Sigmoid colon (tissue), 3 donors: Measurements from ENCODE around the gene ADA.

Experiments
- CTCF ChIP-seq, 4 experiments: fragments of 450-650 bp in 3 of 4; fragments of 200-600 bp in 1 of 4; IDR thresholded peaks; one replicate each; pipeline ENCODE4 v1.5.1; 2016 to 2019; ENCODE audit warnings: antibody characterized with exemption in 4 of 4, mild to moderate bottlenecking in 3 of 4, moderate library complexity in 2 of 4
- POLR2A ChIP-seq, 2 donors: fragments of 450-650 bp; IDR thresholded peaks; one replicate each; pipeline ENCODE4 v1.6.1; 2016; ENCODE audit warnings: antibody characterized with exemption in 2 of 2, mild to moderate bottlenecking in 2 of 2, moderate library complexity in 2 of 2

DNA sequence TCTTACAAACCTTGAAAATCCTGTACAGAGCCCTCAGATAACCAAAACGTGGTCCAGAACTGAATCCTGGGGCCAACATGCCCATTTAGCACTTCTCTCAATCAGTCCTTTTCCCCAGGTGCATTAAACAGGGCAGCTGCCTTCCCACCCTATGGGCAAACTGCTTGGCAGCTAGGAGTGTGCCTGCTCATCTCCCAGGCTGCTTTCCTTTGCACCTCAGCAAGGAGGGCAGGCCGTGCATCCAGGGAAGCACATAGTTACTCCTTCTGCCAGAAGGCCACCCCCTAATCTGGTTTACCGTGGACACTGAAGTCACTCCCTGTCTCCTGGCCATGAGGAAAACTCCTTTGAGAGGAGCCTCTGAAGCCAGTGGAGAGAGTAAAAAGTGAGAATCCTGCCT, 59.1 kb downstream of the ADA start:
- TF ChIP-seq POLR2A (IDR thresholded peaks at IDR 0.05) (no peak), CTCF (IDR thresholded peaks at IDR 0.05) (no peak)
